Measurements from ENCODE around the gene GNA15.
"Not testable (repeated sequence)": the region's sequence is repeated elsewhere in the genome, so short reads cannot be mapped to it uniquely, and the experiment has no call there.

The GNA15 gene

GRCh38 chr19:3135961-3136683 lies at the start of gene GNA15:
TSS of gene GNA15 (plus strand) at chr19:3136033. CDS start at chr19:3136451, 418 bp downstream.
- no peak for DNase-seq

DNA sequence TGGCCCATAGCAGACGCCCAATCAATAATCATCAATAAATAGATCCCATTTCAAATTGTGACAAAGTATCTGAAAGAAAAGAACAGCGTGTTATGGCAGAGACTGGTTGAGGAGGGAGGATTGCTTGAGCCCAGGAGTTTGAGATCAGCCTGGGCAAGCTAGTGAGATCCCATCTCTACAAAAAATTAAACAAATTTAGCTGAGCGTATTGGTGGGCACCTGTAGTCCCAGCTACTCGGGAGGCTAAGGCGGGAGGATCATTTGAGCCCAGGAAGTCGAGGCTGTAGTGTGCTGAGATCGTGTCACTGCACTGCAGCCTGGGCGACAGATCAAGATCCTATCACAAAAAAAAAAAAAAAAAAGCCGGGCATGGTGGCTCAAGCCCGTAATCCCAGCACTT lies 48.1 kb upstream of the GNA15 start:
- no peak for DNase-seq

DNA sequence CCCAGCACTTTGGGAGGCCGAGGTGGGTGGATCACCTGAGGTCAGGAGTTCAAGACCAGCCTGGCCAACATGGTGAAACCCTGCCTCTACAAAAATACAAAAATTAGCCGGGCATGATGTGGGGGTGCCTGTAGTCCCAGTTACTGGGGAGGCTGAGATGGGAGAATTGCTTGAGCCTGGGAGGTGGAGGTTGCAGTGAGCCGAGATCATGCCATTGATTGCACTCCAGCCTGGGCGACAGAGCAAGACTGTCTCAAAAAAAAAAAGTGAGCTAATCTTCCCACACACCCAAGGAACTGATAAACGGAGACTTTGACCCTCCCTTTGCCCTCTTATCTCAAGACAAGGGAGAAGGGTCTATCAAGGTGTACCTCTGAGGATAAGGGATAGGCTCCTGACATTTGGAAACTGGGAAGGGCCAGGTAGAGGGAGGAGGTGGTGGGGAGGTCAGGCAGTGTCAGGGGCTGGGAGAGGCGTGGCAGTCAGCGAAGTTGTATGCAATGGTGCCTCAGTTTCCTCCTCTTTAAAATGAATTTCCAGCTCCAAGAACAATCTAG lies 46.5 kb upstream of the GNA15 start:
- DNase-seq, result not testable (repeated sequence)

GRCh38 chr19:3094601-3095440 lies 41.0 kb upstream of the GNA15 start:
- DNase-seq, result no peak

DNA sequence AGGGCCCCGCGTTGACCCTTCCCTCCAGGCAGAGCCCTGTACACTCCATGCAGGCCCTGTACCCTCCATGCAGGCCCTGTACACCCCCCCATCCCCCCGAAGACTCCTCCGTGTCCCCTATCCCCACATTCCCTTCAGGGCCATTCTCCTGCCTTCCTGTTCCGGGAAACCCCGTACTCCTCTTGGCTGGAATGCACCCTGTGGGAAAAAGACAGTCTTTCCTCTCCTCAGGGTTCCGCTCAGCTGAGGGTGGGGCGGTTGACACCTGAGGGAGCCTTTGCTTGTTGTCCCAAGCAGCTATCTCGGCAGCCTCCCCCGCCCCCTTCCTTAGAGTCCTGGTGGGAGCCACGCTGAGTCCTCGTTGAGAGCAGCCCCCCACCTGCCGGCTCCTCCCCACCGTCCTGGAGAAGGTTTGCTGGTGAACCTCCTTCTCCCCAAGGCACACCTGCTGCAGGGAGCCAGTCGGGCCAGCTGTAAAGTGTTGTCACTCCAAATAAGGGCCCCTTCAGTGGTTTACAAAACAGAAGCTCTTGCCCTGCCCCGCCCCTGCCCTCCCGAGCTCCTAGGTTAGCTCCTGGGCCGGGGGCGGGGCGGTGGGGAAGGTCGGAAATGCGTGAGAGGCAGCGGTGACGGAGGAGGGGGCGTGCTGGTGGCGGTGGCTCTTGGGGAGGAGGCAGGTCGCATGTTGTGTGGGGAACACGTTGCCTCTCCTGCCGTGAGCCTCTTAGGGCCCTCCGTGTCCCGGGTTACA lies 40.2 kb upstream of the GNA15 start:
- DNase-seq, result no peak

- no peak for DNase-seq
Observed at GRCh38 chr19:3096267-3096901, 39.4 kb upstream of the GNA15 start.

DNA sequence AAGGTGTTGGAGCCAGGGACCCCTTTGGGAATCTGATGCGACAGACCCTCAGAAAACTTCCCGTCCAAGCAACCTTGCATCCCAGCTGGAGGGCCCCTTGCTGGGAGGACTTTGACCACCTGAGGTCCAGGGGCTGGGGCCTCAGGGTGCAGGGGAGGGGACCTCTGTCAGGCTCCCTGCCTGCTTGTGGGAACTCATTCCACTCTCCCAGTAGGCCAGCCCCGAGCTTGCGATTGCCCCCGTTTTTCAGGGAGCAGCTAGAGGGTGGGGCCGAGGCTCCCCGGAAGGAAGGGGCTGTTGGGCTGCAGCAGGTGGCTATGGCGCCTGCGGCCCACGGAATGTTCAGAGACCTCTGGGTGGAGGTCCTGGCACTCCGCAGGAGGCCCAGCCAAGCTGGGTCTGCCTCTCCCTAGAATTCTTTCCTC lies 38.9 kb upstream of the GNA15 start:
- no peak for DNase-seq

DNA sequence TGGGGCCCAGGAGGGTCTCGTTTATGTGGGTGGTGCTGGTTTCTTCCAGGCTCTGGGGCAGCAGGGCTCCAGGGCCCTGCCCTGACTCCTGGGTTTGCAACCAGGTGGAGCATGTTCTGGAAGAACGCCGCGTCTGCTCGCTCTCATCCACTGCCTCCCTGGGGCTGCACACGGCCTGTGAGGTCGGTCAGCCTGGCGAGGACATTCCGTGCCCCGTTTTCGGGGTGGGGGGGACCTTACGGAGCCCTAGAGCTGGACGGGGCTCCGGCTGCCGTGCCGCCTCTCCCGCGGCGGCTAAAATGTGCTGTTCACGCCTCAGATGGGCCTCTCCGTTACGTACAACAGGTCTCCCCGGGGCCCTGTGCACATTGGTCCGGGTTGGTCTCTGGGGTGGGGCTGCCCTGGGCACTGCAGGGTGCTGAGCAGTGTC lies 38.4 kb upstream of the GNA15 start:
- DNase-seq, result no peak

- DNase-seq, result no peak
Observed at GRCh38 chr19:3098141-3098514, 37.7 kb upstream of the GNA15 start.

DNA sequence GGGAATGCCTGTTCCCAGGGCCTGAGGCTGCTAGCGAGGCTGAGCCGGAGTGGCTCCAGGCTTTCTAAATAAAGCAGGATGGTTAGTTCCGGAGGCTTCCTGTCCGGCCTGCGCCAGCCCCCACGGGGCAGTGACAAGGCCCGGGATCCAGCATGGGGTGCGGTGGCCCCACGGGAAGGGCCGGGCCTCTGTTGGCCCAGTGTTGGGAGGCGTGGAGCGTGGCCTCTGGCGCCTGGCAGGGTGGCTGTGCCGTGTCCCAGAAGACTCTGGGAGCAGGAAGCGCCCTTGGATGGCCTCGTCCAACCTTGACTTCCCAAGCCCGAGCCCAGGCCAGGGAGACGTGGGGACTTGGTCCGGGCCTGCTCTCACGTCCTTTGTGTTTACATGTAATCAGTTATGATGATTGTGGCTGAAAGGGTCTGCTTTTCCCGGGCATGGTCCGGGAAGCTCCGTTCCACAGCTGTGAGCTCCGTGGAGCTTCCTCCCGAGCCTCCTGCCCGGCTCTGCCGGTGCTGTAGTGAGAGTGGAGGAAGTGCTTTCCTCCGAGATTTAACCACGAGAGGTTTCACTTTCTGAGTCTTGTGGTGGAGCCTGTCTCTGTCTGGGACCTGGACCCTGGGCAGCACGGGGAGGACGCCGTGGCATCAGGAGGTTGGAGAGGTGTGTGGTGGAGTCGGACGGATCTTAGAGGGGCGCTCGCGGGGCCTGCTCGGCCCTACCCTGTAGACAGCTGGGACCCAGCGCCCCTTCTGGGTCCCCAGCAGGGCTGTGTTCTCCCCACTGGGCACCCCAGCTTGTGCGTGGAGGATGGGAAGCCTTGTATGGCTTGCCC lies 37.1 kb upstream of the GNA15 start:
- no peak for DNase-seq

- DNase-seq, result no peak
Observed at GRCh38 chr19:3099347-3100145, 36.3 kb upstream of the GNA15 start.

- DNase-seq, result no peak
Observed at GRCh38 chr19:3100331-3100730, 35.5 kb upstream of the GNA15 start.

DNA sequence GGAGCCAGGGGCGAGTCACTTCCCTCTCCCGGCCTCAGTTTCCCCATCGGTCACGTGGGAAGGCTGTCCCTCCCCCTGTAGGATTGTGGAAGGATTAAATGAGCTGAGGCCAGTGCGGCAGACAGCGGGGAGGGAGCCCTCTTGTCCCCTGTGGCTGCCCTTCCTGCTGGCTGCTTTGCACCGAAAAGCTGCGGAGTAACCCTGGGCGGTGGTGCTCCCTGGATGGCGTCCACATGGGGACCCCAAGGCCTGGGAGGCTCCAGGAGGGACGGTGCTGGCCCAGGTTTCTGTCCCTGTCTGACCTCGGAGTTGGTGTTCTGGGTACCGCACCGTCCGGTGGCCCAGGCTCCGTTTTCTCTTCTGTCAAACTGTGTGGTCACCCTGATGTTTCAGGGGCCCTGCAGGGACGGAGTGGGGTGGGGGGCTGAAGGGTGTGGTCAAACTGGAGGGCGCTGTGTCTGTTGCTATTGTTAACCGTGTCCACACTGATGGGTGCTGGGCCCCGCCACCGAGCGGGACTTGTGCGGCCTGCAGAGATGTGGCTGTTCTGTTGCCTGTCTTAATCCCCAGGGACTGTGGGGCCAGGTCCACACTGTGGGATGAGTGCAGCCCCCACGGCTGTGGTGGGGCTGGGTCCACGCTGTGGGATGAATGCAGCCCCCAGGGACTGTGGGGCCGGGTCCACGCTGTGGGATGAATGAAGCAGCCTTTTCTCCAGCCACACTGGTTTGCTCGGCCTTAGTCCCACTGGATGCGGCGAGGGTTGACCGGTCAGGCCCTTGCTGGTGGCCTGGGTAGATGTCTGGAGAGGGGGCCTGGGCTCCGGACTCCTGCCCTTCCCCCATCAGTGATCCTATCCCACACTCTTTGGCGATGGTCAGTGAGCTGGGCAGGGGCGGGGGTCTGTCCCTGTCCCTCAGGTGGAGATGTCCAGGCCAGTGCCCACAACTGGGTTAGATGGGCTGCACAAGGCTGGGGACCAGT lies 34.8 kb upstream of the GNA15 start:
- DNase-seq, result no peak

- no peak for DNase-seq
Observed at GRCh38 chr19:3102239-3103140, 33.3 kb upstream of the GNA15 start.

DNA sequence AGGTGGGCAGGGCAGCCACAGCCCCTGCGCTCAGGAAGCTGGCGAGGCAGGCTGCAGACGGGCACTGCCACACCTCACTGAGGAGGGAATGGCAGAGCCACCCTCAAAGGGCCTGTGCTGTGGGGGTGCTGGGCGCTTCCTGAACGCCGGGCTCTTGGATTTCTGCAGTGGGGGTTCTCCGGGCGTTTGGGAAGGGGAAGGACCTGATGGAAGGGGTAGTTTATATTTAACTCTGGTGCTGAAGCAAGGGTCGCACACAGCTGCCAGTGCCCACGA lies 31.2 kb upstream of the GNA15 start:
- DNase-seq, result no peak

- DNase-seq, result no peak
Observed at GRCh38 chr19:3105641-3106508, 30.0 kb upstream of the GNA15 start.

- no peak for DNase-seq
Observed at GRCh38 chr19:3106509-3107141, 29.2 kb upstream of the GNA15 start.
